K562 (cell line): Measurements from ENCODE around the gene SHH. TPM values are rescaled to one million over a fixed set of nuclear protein-coding genes. Genes with fewer than 3 reads are reported as not detected.

Experiments used
- ATAC-seq: fragments of 200-7000 bp; cut with Tn5 transposase; 3 replicates; pipeline ENCODE4 v1.9.1; 2020; ENCODE audit warnings: moderate library complexity
- BruUV-seq: library from RNA; stranded (reverse); fragments of 400-500 nt; replicated peaks from 2 replicates; lab custom pipeline; 2021; lab: Mats Ljungman, UMichigan
- CTCF ChIA-PET: fragments of 300-600 bp; formaldehyde crosslinking; extraction: SDS; loops from one replicate; lab custom pipeline; 2021; ENCODE audit warnings: low intra/inter-chr PET ratio; lab: Yijun Ruan, JAX
- POLR2A ChIA-PET: fragments of 300-600, 350-650 bp; sonication (Branson Sonifier 250); formaldehyde crosslinking; extraction: SDS; loops from one replicate; lab custom pipeline; 2021; ENCODE audit warnings: antibody characterized with exemption, inconsistent platforms; lab: Yijun Ruan, JAX
- DNase-seq, 4 experiments: peaks; one replicate each; pipeline versions ENCODE4 v3.0.0 to v3.0.0-alpha.2; 2011 to 2018; ENCODE audit warnings: low spot score in 3 of 4, mixed read lengths in 3 of 4; ENCODE audit errors: extremely low read depth in 1 of 4
- FAIRE-seq: peaks from 2 replicates; lab custom pipeline; 2011; peaks lifted over from hg19 to GRCh38; lab: Jason Lieb, UNC
- H2AFZ ChIP-seq: 2 replicates; pipeline ENCODE4 v1.6.0; 2011; ENCODE audit warnings: low read depth, low read length, control low read depth, inconsistent platforms
- H3K27ac ChIP-seq: fragments of 200-600 bp; 3 replicates; pipeline ENCODE4 v1.8.0; 2011; ENCODE audit warnings: low read depth, mild to moderate bottlenecking, control low read depth, inconsistent platforms, low read length, moderate library complexity, mixed read lengths; ENCODE audit errors: extremely low read depth
- H3K27me3 ChIP-seq, 2 experiments: fragments of 300-600 bp in 1 of 2; 2 replicates in 1 of 2; 3 replicates in 1 of 2; pipeline versions ENCODE4 v1.6.0 to v1.8.0; 2011; ENCODE audit warnings: inconsistent platforms in 2 of 2, low read length in 2 of 2, mild to moderate bottlenecking in 1 of 2, mixed read lengths in 1 of 2, moderate library complexity in 1 of 2; ENCODE audit not compliant: control insufficient read depth in 2 of 2, insufficient read depth in 2 of 2
- H3K36me3 ChIP-seq: fragments of 300-600 bp; 3 replicates; pipeline ENCODE4 v1.8.0; 2011; ENCODE audit warnings: mild to moderate bottlenecking, low read length, inconsistent platforms; ENCODE audit not compliant: control insufficient read depth, insufficient read depth
- H3K4me1 ChIP-seq, 2 experiments: fragments of 200-600 bp in 1 of 2; replicated peaks in 1 of 2; 2 replicates in 1 of 2; 3 replicates in 1 of 2; pipeline versions ENCODE4 v1.5.1 to v1.8.0; 2011; ENCODE audit warnings: inconsistent platforms in 2 of 2, low read length in 2 of 2, mild to moderate bottlenecking in 1 of 2, mixed read lengths in 1 of 2, moderate library complexity in 1 of 2; ENCODE audit not compliant: control insufficient read depth in 2 of 2, insufficient read depth in 2 of 2
- H3K4me2 ChIP-seq: 2 replicates; pipeline ENCODE4 v1.6.1; 2011; ENCODE audit warnings: low read length, control low read depth, inconsistent platforms, mixed read lengths; ENCODE audit not compliant: insufficient read depth
- H3K4me3 ChIP-seq: fragments of 200-600 bp; sonication (generic), shearing (Covaris generic); 2 replicates; pipeline ENCODE4 v1.5.1; 2016; ENCODE audit warnings: control low read depth, inconsistent platforms
- H3K79me2 ChIP-seq: fragments of 200-600 bp; 3 replicates; pipeline ENCODE4 v1.8.0; 2011; ENCODE audit warnings: low read length, inconsistent platforms; ENCODE audit not compliant: control insufficient read depth, insufficient read depth
- H3K9ac ChIP-seq, 2 experiments: 2 replicates each; pipeline versions ENCODE4 v1.6.0 to v1.6.1; 2011; ENCODE audit warnings: low read depth in 2 of 2, low read length in 2 of 2, control low read depth in 1 of 2, inconsistent platforms in 1 of 2, mild to moderate bottlenecking in 1 of 2, mixed read lengths in 1 of 2; ENCODE audit not compliant: insufficient read depth in 1 of 2
- H3K9me1 ChIP-seq: one replicate; pipeline ENCODE4 v1.6.0; 2011; ENCODE audit warnings: inconsistent platforms, mild to moderate bottlenecking, low read length, moderate library complexity; ENCODE audit not compliant: control insufficient read depth, insufficient read depth
- H3K9me3 ChIP-seq: replicated peaks from 2 replicates; pipeline ENCODE4 v1.5.1; 2011; ENCODE audit warnings: low read depth, low read length, inconsistent platforms; ENCODE audit not compliant: control insufficient read depth, insufficient read depth
- H4K20me1 ChIP-seq: replicated peaks from 2 replicates; pipeline ENCODE4 v1.6.1; 2011; ENCODE audit warnings: low read length, inconsistent platforms, mixed read lengths; ENCODE audit not compliant: control insufficient read depth, insufficient read depth
- CHD1 ChIP-seq: fragments of 200-600 bp; sonication (generic); IDR thresholded peaks from one replicate; pipeline ENCODE4 v1.6.1; 2012; ENCODE audit warnings: mild to moderate bottlenecking, moderate library complexity, low read length, inconsistent platforms
- GABPB1 ChIP-seq: sonication (generic); formaldehyde crosslinking; IDR thresholded peaks from 2 replicates; pipeline ENCODE4 v1.8.0; 2022; ENCODE audit warnings: mild to moderate bottlenecking, missing genetic modification reagents
- KHSRP ChIP-seq: fragments of 450-650 bp; IDR thresholded peaks from 2 replicates; pipeline ENCODE4 v1.6.1; 2017
- MYNN ChIP-seq, 2 experiments: sonication (generic); formaldehyde crosslinking in 1 of 2; IDR thresholded peaks; 2 replicates each; pipeline versions ENCODE4 v1.5.0 to v1.6.1; 2016 to 2020; ENCODE audit warnings: antibody characterized with exemption in 1 of 2, missing genetic modification reagents in 1 of 2
- SMARCA4 ChIP-seq: fragments of 450-650 bp; IDR thresholded peaks from 2 replicates; pipeline ENCODE4 v1.6.1; 2016
- SP1 ChIP-seq: sonication (generic); formaldehyde crosslinking; IDR thresholded peaks from 2 replicates; pipeline ENCODE4 v1.8.1; 2022; ENCODE audit warnings: mild to moderate bottlenecking, missing genetic modification reagents
- TARDBP ChIP-seq: fragments of 450-650 bp; IDR thresholded peaks from 2 replicates; pipeline ENCODE4 v1.6.1; 2016
- TEAD1 ChIP-seq, 2 experiments: fragments of 450-650 bp in 1 of 2; sonication (generic) in 1 of 2; formaldehyde crosslinking; IDR thresholded peaks; 2 replicates each; pipeline versions ENCODE4 v1.4.0 to v1.8.0; 2020 to 2022; ENCODE audit warnings: mild to moderate bottlenecking in 2 of 2, missing genetic modification reagents in 1 of 2
- WGBS: fragments of 100-300 bp; shearing (Covaris generic); methylation state at CpG from one replicate; pipeline ENCODE4 v1.1.6; 2016; ENCODE audit warnings: low coverage, mixed read lengths; ENCODE audit not compliant: insufficient coverage; ENCODE audit errors: missing lambda C conversion rate; 5-methylcytosine and 5-hydroxymethylcytosine counted together
- in situ Hi-C: fragments of 300-500 bp; cut with MboI; formaldehyde crosslinking; loops from 4 replicates; pipeline ENCODE4 v1.15.0; 2018; ENCODE audit warnings: inconsistent platforms, mixed read lengths
- intact Hi-C: fragments of 100-400 bp; cut with micrococcal nuclease; formaldehyde crosslinking; loops from 2 replicates; pipeline ENCODE4 v1.14.2; 2022
- polyA plus RNA-seq, 8 experiments: library from polyadenylated mRNA; depleted of rRNA in 4 of 8; stranded (reverse) in 5 of 8; unstranded in 3 of 8; fragments of >200 nt; fragmentation: Nextera tagmentation in 2 of 8; fragmentation: Illumina TruSeq in 1 of 8; extraction: Ambion mirVana in 2 of 8; extraction: Trizol in 1 of 8; gene quantifications; 2 replicates each; pipeline versions ENCODE4 v1.2.1 to v1.2.3, GENCODE V29; 2011 to 2014; ENCODE audit warnings: inconsistent platforms in 1 of 8, missing spikeins in 1 of 8
- total RNA-seq, 7 experiments: library from RNA; depleted of rRNA in 6 of 7; stranded (reverse); fragments of >200 nt in 6 of 7; fragmentation: Illumina TruSeq in 2 of 7; extraction: Trizol in 2 of 7; gene quantifications; 2 replicates each; pipeline versions ENCODE4 v1.2.1 to v1.2.3, GENCODE V29; 2011 to 2021; ENCODE audit warnings: low replicate concordance in 1 of 7
- TF ChIP-seq, protein P1 (sequence below): fragments of 450-650 bp; IDR thresholded peaks from 2 replicates; pipeline ENCODE4 v1.6.1; 2016; ENCODE audit warnings: antibody characterized with exemption
- TF ChIP-seq, protein P2 (sequence below): sonication (generic); formaldehyde crosslinking; IDR thresholded peaks from 2 replicates; pipeline ENCODE4 v1.8.0; 2022; ENCODE audit warnings: mild to moderate bottlenecking, missing genetic modification reagents
- TF ChIP-seq, protein P3 (sequence below): fragments of 250-450 bp; sonication (Bioruptor Pico); IDR thresholded peaks from 2 replicates; pipeline ENCODE4 v1.5.0; 2021; ENCODE audit warnings: mild to moderate bottlenecking, borderline replicate concordance

The SHH gene
- total and polyA plus RNA-seq, 9 of the 15 experiments (the other 6 are each of a cell fraction or from before 2014, with no cell fraction given): 0.09 TPM; not detected in 8

DNA sequence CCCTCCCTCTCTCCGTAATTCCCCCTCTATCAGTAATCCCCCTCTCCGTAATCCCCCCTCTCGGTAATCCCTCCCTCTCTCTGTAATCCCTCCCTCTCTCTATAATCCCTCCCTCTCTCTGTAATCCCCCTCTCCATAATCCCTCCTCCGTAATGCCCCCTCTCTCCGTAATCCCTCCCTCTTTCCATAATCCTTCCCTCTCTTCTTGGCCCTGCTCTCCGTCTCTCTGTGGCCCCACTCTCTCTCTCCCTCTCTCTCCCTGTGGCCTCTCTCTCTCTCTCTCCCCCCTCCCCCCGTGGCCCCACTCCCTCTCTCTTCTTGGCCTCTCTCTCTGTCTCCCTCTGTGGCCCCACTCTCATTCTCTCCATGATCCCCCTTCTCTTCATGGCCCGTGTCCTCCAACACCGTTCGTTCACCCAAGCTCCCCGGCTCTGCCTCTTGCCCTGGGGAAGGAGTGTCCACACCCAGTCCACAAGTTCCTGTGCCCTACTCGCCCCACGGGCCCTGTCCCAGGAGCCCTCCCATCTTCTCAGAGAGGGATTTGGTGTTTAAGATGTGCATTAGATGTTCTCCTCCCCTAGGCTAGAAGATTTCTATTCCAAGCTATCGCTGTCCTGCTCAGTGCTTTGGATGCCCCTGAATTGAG lies 19.8 kb downstream of the SHH start:
- 35% methylated on average over 7 of the region's 14 CpGs for WGBS
- H3K4me1 ChIP-seq: peaks cover 0 to 23% of the 10 kb centered on the region in 2 experiments; a peak in 2 of 5 replicates
- FAIRE-seq (no peak), ATAC-seq (no peak), DNase-seq (no peak)
- H3K9me3 ChIP-seq: no peaks in the 10 kb centered on the region; the same call in 1 of the 2 replicates
- H3K9me1 ChIP-seq: no peaks in the 10 kb centered on the region
- no peak for TF ChIP-seq MYNN (IDR thresholded peaks at IDR 0.05)
- TF ChIP-seq MYNN (CRISPR knock-in tag; IDR thresholded peaks at IDR 0.05): no peak
- TF ChIP-seq SP1 (CRISPR knock-in tag): no peak
- TF ChIP-seq TARDBP: no peak
- TF ChIP-seq, protein P1, sequence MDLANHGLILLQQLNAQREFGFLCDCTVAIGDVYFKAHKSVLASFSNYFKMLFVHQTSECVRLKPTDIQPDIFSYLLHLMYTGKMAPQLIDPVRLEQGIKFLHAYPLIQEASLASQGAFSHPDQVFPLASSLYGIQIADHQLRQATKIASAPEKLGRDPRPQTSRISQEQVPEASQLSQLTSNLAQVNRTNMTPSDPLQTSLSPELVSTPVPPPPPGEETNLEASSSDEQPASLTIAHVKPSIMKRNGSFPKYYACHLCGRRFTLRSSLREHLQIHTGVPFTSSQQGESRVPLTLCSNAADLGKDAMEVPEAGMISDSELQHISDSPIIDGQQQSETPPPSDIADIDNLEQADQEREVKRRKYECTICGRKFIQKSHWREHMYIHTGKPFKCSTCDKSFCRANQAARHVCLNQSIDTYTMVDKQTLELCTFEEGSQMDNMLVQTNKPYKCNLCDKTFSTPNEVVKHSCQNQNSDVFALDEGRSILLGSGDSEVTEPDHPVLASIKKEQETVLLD: no peak
- TF ChIP-seq SMARCA4: no peak
- TF ChIP-seq, protein P2, sequence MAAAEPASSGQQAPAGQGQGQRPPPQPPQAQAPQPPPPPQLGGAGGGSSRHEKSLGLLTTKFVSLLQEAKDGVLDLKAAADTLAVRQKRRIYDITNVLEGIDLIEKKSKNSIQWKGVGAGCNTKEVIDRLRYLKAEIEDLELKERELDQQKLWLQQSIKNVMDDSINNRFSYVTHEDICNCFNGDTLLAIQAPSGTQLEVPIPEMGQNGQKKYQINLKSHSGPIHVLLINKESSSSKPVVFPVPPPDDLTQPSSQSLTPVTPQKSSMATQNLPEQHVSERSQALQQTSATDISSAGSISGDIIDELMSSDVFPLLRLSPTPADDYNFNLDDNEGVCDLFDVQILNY: no peak
- no peak for TF ChIP-seq GABPB1
- no peak for TF ChIP-seq KHSRP
- TF ChIP-seq CHD1: no peak
- TF ChIP-seq, protein P3, sequence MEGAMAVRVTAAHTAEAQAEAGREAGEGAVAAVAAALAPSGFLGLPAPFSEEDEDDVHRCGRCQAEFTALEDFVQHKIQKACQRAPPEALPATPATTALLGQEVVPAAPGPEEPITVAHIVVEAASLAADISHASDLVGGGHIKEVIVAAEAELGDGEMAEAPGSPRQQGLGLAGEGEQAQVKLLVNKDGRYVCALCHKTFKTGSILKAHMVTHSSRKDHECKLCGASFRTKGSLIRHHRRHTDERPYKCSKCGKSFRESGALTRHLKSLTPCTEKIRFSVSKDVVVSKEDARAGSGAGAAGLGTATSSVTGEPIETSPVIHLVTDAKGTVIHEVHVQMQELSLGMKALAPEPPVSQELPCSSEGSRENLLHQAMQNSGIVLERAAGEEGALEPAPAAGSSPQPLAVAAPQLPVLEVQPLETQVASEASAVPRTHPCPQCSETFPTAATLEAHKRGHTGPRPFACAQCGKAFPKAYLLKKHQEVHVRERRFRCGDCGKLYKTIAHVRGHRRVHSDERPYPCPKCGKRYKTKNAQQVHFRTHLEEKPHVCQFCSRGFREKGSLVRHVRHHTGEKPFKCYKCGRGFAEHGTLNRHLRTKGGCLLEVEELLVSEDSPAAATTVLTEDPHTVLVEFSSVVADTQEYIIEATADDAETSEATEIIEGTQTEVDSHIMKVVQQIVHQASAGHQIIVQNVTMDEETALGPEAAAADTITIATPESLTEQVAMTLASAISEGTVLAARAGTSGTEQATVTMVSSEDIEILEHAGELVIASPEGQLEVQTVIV (CRISPR knock-in tag): no peak
- TF ChIP-seq TEAD1 (CRISPR knock-in tag; IDR thresholded peaks at IDR 0.05): no peak
- no peak overlapping the region for H3K4me2 ChIP-seq
- BruUV-seq: no TSS peak
- no peaks in the 10 kb centered on the region for H3K36me3 ChIP-seq
- no peak overlapping the region for H3K9ac ChIP-seq
- no peak overlapping the region for H3K4me3 ChIP-seq
- no peak overlapping the region for H2AFZ ChIP-seq
- intact Hi-C loops: no loop called here
- H4K20me1 ChIP-seq: 0 out of 2 replicates have a peak, but pooled peaks cover 3% of the 10 kb centered on the region
- no peak overlapping the region for H3K27ac ChIP-seq
- POLR2A ChIA-PET: no interaction called here
- CTCF ChIA-PET: no interaction called here
- no peaks in the 10 kb centered on the region for H3K79me2 ChIP-seq
- peaks cover 3 to 18% of the 10 kb centered on the region in 2 experiments; a peak in 4 of 5 replicates for H3K27me3 ChIP-seq
- in situ Hi-C loops: no loop called here
